Measurements from ENCODE around the gene ST14.

DNA sequence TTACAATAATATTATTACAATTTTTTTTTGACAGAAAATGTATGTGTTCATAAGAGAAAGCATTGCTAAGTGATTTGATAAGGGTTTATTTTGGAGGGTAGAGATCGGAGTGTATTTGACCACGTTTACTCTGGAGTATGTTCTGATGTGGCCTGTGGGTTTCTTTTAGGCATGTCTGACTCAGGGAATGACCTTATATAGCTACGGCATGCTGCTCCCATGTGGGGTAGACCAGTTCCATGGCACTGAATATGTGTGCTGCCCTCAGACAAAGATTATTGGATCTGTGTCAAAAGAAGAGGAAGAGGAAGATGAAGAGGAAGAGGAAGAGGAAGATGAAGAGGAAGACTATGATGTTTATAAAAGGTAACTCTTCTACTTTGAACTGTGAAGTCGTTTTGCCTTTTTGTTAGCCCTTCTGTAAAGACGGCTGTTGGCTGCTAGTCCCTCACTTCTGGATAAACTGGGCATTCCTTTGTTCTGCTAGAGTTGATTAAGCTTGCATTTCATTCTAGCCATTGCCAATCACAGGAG, 38.1 kb upstream of the ST14 start:
- TF ChIP-seq, protein P1, sequence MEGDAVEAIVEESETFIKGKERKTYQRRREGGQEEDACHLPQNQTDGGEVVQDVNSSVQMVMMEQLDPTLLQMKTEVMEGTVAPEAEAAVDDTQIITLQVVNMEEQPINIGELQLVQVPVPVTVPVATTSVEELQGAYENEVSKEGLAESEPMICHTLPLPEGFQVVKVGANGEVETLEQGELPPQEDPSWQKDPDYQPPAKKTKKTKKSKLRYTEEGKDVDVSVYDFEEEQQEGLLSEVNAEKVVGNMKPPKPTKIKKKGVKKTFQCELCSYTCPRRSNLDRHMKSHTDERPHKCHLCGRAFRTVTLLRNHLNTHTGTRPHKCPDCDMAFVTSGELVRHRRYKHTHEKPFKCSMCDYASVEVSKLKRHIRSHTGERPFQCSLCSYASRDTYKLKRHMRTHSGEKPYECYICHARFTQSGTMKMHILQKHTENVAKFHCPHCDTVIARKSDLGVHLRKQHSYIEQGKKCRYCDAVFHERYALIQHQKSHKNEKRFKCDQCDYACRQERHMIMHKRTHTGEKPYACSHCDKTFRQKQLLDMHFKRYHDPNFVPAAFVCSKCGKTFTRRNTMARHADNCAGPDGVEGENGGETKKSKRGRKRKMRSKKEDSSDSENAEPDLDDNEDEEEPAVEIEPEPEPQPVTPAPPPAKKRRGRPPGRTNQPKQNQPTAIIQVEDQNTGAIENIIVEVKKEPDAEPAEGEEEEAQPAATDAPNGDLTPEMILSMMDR (IDR thresholded peaks at IDR 0.05): no peak
- TF ChIP-seq POLR2A (IDR thresholded peaks at IDR 0.05): no peak

All from adrenal gland (tissue), 5 donors.